ENCODE measurements around the gene TRAPPC11.
"Not testable (repeated sequence)": the region's sequence is repeated elsewhere in the genome, so short reads cannot be mapped to it uniquely, and the experiment has no call there.

- TF ChIP-seq CTCF (conservative IDR thresholded peaks at IDR 0.05; ENCODE audit: low read depth in 2 of 2); POLR2AphosphoS5 (IDR thresholded peaks at IDR 0.05; ENCODE audit: low read depth); REST (IDR thresholded peaks at IDR 0.05; ENCODE audit: unreplicated experiment); EZH2 (IDR thresholded peaks at IDR 0.05; ENCODE audit: low read depth, unreplicated experiment); CREB1 (CRISPR knock-in tag; IDR thresholded peaks at IDR 0.05; ENCODE audit: low read depth); EZH2phosphoT487 (IDR thresholded peaks at IDR 0.05; ENCODE audit: unreplicated experiment); JUNB (IDR thresholded peaks at IDR 0.05; ENCODE audit: unreplicated experiment); ZNF114 (CRISPR knock-in tag; IDR thresholded peaks at IDR 0.05); NANOG (IDR thresholded peaks at IDR 0.05; ENCODE audit: borderline replicate concordance): not testable (repeated sequence)
Observed at GRCh38 chr4:183725585-183725984, 66.5 kb downstream of the TRAPPC11 start.

Measured in GM23338 (cell line).